Amniotic stem cell (primary cell): ENCODE measurements around the gene CCDC47.
"Not testable (repeated sequence)": the region's sequence is repeated elsewhere in the genome, so short reads cannot be mapped to it uniquely, and the experiment has no call there.

Experiments
- DNase-seq: peaks from one replicate; lab custom pipeline; 2025; lab: John Stamatoyannopoulos, UW

The CCDC47 gene

DNA sequence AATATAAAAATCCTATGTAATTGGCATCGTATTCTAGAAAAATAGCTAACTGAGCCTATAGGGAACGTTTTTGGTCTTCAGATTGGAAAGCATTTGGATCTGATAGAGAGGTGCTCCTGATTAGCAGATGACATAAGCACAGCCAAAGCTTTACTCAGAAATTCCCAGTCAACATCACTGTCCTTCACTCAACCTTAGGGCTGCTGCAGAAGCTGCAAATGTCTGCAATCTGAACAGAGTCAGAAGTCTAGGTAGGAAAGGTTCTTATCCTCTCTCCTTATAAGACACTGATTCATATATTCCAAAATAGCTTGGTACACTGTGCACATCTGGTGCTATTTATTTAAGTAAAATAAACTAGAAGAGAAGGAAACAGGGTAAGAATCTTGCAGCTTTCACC, 51.0 kb downstream of the CCDC47 start:
- no peak for DNase-seq

- DNase-seq = not testable (repeated sequence)
Measured at GRCh38 chr17:63720194-63720593, 53.2 kb downstream of the CCDC47 start.

DNA sequence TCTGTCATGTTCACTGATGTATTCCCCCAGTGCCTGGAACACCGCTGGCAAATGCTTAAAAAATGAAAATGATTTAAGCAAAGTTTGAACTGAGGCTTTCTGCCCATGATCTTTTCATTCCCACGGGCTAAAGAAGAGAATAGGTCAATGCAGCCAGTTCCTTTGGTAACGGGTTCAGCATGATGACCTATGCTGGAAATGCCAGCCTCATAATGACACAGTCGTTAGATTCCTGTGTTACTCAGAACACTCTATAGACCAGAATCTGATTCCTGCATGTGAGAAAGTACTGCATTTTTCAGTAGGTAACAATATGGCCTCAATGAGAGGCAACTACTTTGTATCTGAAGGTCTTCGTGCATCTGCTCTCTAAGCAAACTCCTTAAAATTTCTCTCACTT, 54.4 kb downstream of the CCDC47 start:
- DNase-seq = no peak

DNA sequence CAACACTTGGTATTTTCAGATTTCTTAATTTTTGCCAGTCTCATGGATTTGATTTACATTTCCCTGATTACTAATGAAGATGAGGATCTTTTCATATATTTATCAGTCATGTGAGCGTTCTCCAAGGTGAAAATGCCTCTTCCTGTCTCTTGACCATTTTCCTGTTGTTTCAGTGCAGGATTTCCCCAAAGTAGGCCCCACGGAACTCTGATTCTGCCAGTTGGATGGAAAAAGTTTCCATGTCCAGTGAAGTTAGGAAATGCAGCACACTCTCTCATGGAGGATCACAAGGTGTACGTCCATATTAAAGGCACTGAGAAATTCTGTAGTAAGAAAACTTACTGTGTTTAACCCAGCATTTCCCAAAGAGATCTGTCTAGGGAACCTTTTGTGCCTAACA, 57.0 kb downstream of the CCDC47 start:
- DNase-seq = no peak

DNA sequence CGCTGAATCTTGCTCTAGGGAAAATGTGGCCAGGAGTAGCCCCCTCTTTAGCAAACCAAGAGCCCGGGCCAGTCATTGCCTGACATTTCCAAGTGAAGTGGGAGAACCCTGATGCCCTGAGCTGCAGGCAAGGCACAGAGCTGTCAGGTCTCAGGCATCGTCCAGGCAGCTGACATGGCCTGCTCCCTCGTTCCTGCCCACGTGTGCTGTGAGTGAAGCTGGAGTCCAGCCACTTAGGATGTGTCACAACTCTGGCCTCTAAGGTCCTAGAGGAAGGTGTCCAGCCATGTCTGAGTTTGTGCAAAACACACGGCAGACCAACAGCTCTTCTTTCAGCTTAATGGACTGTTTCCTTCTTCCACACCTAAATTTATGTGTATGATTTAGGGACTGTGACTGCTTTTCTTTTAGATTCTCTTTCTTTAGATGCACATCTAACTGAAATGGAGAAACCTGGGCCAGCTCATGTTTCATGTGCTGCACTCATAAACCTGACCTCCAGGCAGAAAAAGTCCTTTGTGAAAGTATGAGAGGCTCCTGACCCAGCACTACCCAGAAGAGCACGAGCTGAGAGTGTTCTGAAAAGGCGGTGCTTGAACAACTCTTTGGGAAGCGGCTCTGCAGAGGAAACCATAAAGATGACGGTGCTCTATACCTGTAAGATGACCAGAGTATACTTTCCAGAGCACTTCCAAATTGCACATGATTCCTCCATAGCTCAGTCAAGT, 58.7 kb downstream of the CCDC47 start:
- no peak for DNase-seq

DNA sequence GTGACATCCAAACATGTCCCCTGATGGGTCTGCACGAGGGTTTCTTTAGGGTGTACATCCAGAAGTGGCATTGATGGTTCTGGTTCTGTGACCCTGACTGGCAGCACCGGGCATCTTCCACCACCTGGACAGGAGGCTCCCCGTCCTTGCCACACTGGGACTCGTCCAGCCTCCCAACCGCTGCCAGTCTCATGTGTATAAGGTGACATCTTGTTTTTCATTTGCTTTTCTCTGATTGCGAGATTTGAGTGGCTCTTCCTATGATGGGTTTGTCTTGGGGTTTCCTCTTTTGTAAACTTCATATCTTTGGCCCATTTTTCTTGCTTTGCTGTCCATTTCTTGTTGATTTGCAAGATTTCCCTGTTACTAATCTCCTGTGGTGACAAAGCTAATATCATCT, 64.3 kb downstream of the CCDC47 start:
- DNase-seq = no peak

DNA sequence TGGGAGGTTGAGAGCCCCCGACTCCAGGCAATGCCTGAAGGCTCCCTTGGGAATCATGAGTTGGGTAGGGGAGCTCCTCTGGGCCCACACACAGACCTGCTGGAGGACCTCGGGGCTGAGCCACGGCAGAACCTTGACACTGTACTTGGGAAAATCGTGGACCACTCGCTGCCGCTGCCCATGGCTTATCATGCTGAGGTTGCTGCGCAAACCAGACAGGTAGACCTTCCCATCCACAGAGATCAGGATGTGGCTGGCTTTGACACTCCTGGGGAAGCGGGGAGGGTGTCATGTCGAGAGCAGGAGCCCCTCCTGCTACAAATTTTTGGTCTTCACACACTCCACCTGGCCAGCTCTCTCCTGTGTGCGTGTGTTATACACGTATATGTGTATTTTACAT, 66.2 kb downstream of the CCDC47 start:
- no peak for DNase-seq

- DNase-seq = no peak
Measured at GRCh38 chr17:63706336-63707082, 66.9 kb downstream of the CCDC47 start.

DNA sequence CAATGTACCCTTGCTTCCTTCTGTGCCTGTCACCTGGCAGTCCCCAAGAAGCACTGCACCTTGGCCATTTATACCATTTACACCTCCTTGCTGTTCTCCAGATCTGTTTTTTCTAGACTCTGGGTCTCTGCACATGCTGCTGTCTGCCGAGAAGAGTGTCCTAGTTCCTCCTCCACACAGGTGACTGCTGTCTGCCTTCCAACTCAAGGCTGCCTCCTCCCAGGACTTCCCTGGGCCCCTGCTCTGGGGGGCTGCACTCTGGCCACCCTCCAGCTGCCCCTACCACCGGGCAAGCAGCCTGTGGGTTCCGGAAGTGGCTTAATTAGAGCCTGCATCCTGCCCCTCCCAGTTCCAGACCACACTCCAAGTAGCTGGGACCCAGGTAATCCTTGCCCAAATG, 67.7 kb downstream of the CCDC47 start:
- DNase-seq = no peak

GRCh38 chr17:63704836-63705235, 68.6 kb downstream of the CCDC47 start:
- DNase-seq = no peak

DNA sequence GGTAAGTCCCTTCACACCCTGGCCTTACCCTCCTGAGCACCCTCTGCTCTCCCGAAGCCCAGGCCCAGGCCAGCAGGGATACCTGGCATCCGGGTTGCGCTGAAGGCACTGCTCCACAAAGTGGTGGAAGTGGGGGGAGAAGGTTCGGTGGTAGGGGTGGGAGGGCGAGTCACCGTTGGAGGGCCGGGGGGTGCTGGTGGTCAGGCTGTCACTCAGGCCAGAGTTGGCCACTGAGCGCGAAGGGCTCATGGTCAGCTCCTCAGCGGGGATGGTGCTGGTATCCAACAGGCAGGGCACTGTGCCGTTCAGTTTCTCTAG, 69.2 kb downstream of the CCDC47 start:
- DNase-seq = no peak

- no peak for DNase-seq
Measured at GRCh38 chr17:63703556-63704258, 69.7 kb downstream of the CCDC47 start.

DNA sequence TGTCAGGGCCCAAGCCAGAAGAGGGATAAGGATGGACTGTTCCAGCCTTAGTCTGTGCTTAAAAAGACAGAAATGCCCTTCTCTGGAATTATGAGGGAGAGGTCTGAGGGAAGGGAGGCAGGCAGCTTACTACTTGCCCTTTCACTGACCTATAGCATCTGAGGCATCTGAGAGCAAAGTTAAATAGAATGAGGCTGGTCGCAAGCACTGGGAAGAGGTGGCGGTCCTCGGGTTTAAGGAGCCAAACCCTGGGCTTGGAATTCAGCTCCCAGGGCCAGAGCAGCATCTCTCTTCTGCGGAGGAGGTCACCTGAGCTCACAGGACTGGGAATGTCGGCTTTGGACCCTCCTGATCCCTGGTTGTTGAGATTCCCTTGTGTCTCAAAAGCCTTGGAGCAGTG, 70.4 kb downstream of the CCDC47 start:
- no peak for DNase-seq

GRCh38 chr17:63702721-63703015, 70.7 kb downstream of the CCDC47 start:
- no peak for DNase-seq

DNA sequence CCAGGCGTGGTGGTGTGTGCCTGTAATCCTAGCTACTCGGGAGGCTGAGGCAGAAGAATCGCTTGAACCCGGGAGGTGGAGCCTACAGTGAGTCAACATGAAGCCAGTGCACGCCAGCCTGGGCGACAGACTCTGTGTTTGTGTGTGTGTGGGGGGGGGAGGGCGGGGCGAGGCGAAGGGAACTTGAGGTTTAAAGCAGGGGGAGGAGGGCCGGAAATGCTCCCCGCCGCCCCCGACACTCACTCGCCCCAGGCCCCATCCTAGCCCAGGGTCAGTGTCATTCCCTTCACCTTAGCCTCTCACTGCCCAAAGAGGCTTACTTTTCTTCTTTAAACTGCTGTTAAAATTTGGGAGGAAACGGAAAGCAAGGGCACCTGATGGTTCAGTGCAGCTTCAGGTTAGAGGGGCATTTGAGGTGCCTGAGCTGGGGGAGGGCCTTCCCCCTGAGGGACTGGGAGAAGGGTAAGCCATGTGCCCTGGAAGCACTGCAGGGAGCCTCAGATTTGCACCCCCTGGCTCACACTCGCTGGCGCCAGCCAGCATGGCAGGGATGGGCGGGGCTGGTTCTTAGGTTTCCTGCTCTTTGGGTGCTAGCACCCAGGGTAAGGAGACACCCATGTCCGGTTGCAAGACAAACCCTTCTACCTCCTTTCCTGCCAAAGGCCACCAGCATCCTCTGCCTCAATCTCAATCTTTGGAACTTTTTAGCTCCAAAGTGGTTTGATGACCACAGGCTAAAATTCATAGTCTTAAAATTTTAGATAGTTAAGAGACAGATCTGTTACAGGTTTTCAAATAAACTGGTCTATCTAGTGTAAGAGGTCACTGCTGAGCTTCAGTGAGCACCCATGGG, 71.3 kb downstream of the CCDC47 start:
- no peak for DNase-seq

DNA sequence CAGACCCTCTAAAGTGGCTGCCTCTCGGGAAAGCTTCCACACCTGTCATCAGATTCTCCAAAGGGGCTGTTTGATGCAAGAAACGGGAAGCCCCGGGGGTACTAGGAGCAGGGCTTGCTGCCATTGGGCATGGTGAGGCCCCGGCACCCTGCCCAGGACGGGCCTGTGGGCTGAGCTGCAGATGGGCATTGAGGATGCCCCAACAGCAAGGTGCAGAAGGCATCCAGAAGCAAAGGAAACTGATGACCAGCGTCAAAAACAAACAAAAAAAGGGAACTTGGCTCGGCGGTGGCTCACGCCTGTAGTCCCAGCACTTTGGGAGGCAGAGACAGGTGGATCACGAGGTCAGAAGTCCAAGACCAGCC, 72.0 kb downstream of the CCDC47 start:
- no peak for DNase-seq

- no peak for DNase-seq
Measured at GRCh38 chr17:63700528-63701455, 72.6 kb downstream of the CCDC47 start.

- no peak for DNase-seq
Measured at GRCh38 chr17:63699638-63700527, 73.5 kb downstream of the CCDC47 start, which contains the start of gene LIMD2. Gene LIMD2 (minus strand): TSS chr17:63700125. CDS start chr17:63699298, 827 bp downstream.

GRCh38 chr17:63698886-63699637, 74.3 kb downstream of the CCDC47 start:
- DNase-seq = no peak
